HEK293 (cell line): ENCODE measurements around the gene MAL.

Experiments
- CTCF ChIA-PET: fragments of 350-600 bp; formaldehyde crosslinking; extraction: SDS; loops from one replicate; lab custom pipeline; 2021; ENCODE audit warnings: antibody characterized with exemption; lab: Yijun Ruan, JAX
- POLR2A ChIA-PET: fragments of 300-600 bp; formaldehyde crosslinking; extraction: SDS; loops from one replicate; lab custom pipeline; 2020; ENCODE audit warnings: antibody characterized with exemption, inconsistent platforms; lab: Yijun Ruan, JAX
- H3K27ac ChIP-seq: fragments of 200-500 bp; sonication (Bioruptor generic); 2 replicates; pipeline ENCODE4 v1.5.1; 2014; ENCODE audit warnings: low read depth, low read length, control low read depth, inconsistent platforms; ENCODE audit errors: extremely low read depth
- H3K36me3 ChIP-seq, 2 experiments: fragments of 200-500 bp in 1 of 2; sonication (Bioruptor generic) in 1 of 2; 1 replicate in 1 of 2; 2 replicates in 1 of 2; pipeline ENCODE4 v1.5.1; 2014 to 2017; ENCODE audit warnings: inconsistent platforms in 2 of 2, low read length in 2 of 2; ENCODE audit not compliant: control insufficient read depth in 2 of 2, insufficient read depth in 1 of 2
- H3K4me1 ChIP-seq: fragments of 200-500 bp; sonication (Bioruptor generic); 2 replicates; pipeline ENCODE4 v1.5.1; 2014; ENCODE audit warnings: mild to moderate bottlenecking, low read length, inconsistent platforms; ENCODE audit not compliant: control insufficient read depth, insufficient read depth
- H3K4me3 ChIP-seq: 2 replicates; pipeline ENCODE4 v1.5.1; 2011; ENCODE audit warnings: low read depth, mild to moderate bottlenecking, control low read depth, low read length, moderate library complexity
- H3K9me3 ChIP-seq: fragments of 200-500 bp; sonication (Bioruptor generic); 2 replicates; pipeline ENCODE4 v1.5.1; 2014; ENCODE audit warnings: low read depth, low read length, inconsistent platforms; ENCODE audit not compliant: control insufficient read depth, insufficient read depth
- EGR2 ChIP-seq: fragments of 450-650 bp; formaldehyde crosslinking; IDR thresholded peaks from 2 replicates; pipeline ENCODE4 v1.5.1; 2016; ENCODE audit warnings: low read depth, missing biosample characterization, missing genetic modification characterization
- GLIS2 ChIP-seq: fragments of 450-650 bp; formaldehyde crosslinking; IDR thresholded peaks from 2 replicates; pipeline ENCODE4 v1.5.1; 2016; ENCODE audit warnings: missing biosample characterization, missing genetic modification characterization
- KLF10 ChIP-seq: fragments of 450-650 bp; IDR thresholded peaks from 2 replicates; pipeline ENCODE4 v1.5.1; 2018; ENCODE audit warnings: missing biosample characterization, mild to moderate bottlenecking, missing genetic modification characterization
- KLF8 ChIP-seq: fragments of 450-650 bp; formaldehyde crosslinking; IDR thresholded peaks from 2 replicates; pipeline ENCODE4 v1.5.1; 2016; ENCODE audit warnings: missing biosample characterization, missing genetic modification characterization
- MYNN ChIP-seq: fragments of 450-650 bp; formaldehyde crosslinking; IDR thresholded peaks from 2 replicates; pipeline ENCODE4 v1.5.1; 2016; ENCODE audit warnings: missing biosample characterization, missing genetic modification characterization, borderline replicate concordance
- OSR2 ChIP-seq: fragments of 450-650 bp; formaldehyde crosslinking; IDR thresholded peaks from 2 replicates; pipeline ENCODE4 v1.5.1; 2016; ENCODE audit warnings: missing biosample characterization, missing genetic modification characterization
- PRDM10 ChIP-seq: fragments of 450-650 bp; formaldehyde crosslinking; IDR thresholded peaks from 2 replicates; pipeline ENCODE4 v1.5.1; 2016; ENCODE audit warnings: missing biosample characterization, missing genetic modification characterization
- SP7 ChIP-seq: fragments of 450-650 bp; formaldehyde crosslinking; IDR thresholded peaks from 2 replicates; pipeline ENCODE4 v1.5.1; 2016; ENCODE audit warnings: missing biosample characterization, missing genetic modification characterization
- TRIM28 ChIP-seq: IDR thresholded peaks from 2 replicates; pipeline ENCODE4 v1.6.1; 2011; ENCODE audit warnings: low read length, control low read depth, borderline replicate concordance
- ZBTB10 ChIP-seq: fragments of 450-650 bp; formaldehyde crosslinking; IDR thresholded peaks from 2 replicates; pipeline ENCODE4 v1.5.1; 2016; ENCODE audit warnings: missing biosample characterization, missing genetic modification characterization
- ZEB2 ChIP-seq: fragments of 450-650 bp; formaldehyde crosslinking; IDR thresholded peaks from 2 replicates; pipeline ENCODE4 v1.5.1; 2016; ENCODE audit warnings: missing biosample characterization, missing genetic modification characterization
- ZFP37 ChIP-seq: fragments of 450-650 bp; formaldehyde crosslinking; IDR thresholded peaks from 2 replicates; pipeline ENCODE4 v1.5.1; 2016; ENCODE audit warnings: missing biosample characterization, missing genetic modification characterization
- ZNF121 ChIP-seq: fragments of 450-650 bp; formaldehyde crosslinking; IDR thresholded peaks from 2 replicates; pipeline ENCODE4 v1.5.1; 2016; ENCODE audit warnings: missing biosample characterization, missing genetic modification characterization
- ZNF132 ChIP-seq: fragments of 450-650 bp; formaldehyde crosslinking; IDR thresholded peaks from 2 replicates; pipeline ENCODE4 v1.5.1; 2017; ENCODE audit warnings: missing biosample characterization, missing genetic modification characterization, borderline replicate concordance
- ZNF138 ChIP-seq: fragments of 450-650 bp; formaldehyde crosslinking; IDR thresholded peaks from 2 replicates; pipeline ENCODE4 v1.5.1; 2016; ENCODE audit warnings: missing biosample characterization, missing genetic modification characterization, borderline replicate concordance
- ZNF16 ChIP-seq: fragments of 450-650 bp; formaldehyde crosslinking; IDR thresholded peaks from 2 replicates; pipeline ENCODE4 v1.5.1; 2016; ENCODE audit warnings: low read depth, missing biosample characterization, missing genetic modification characterization
- ZNF221 ChIP-seq: fragments of 450-650 bp; formaldehyde crosslinking; IDR thresholded peaks from 2 replicates; pipeline ENCODE4 v1.5.1; 2017; ENCODE audit warnings: missing biosample characterization, missing genetic modification characterization, borderline replicate concordance
- ZNF23 ChIP-seq: fragments of 450-650 bp; formaldehyde crosslinking; IDR thresholded peaks from 2 replicates; pipeline ENCODE4 v1.5.1; 2016; ENCODE audit warnings: missing biosample characterization, missing genetic modification characterization, borderline replicate concordance
- ZNF302 ChIP-seq: fragments of 450-650 bp; formaldehyde crosslinking; IDR thresholded peaks from 2 replicates; pipeline ENCODE4 v1.5.1; 2016; ENCODE audit warnings: missing biosample characterization, missing genetic modification characterization, low read depth
- ZNF350 ChIP-seq: fragments of 450-650 bp; formaldehyde crosslinking; IDR thresholded peaks from 2 replicates; pipeline ENCODE4 v1.5.0; 2017; ENCODE audit warnings: missing biosample characterization, mild to moderate bottlenecking, missing genetic modification characterization
- ZNF433 ChIP-seq: fragments of 450-650 bp; formaldehyde crosslinking; IDR thresholded peaks from 2 replicates; pipeline ENCODE4 v1.5.1; 2016; ENCODE audit warnings: missing biosample characterization, missing genetic modification characterization, low read depth
- ZNF473 ChIP-seq: fragments of 450-650 bp; formaldehyde crosslinking; IDR thresholded peaks from 2 replicates; pipeline ENCODE4 v1.5.1; 2017; ENCODE audit warnings: missing biosample characterization, missing genetic modification characterization
- ZNF48 ChIP-seq: fragments of 450-650 bp; formaldehyde crosslinking; IDR thresholded peaks from 2 replicates; pipeline ENCODE4 v1.5.1; 2016; ENCODE audit warnings: missing biosample characterization, missing genetic modification characterization
- ZNF501 ChIP-seq: fragments of 450-650 bp; formaldehyde crosslinking; IDR thresholded peaks from 2 replicates; pipeline ENCODE4 v1.5.1; 2016; ENCODE audit warnings: missing biosample characterization, missing genetic modification characterization
- ZNF596 ChIP-seq: fragments of 450-650 bp; IDR thresholded peaks from 2 replicates; pipeline ENCODE4 v1.5.0; 2018; ENCODE audit warnings: missing biosample characterization, mild to moderate bottlenecking, missing genetic modification characterization, moderate library complexity
- ZNF623 ChIP-seq: fragments of 450-650 bp; formaldehyde crosslinking; IDR thresholded peaks from 2 replicates; pipeline ENCODE4 v1.5.1; 2016; ENCODE audit warnings: missing biosample characterization, missing genetic modification characterization
- ZNF768 ChIP-seq: fragments of 450-650 bp; formaldehyde crosslinking; IDR thresholded peaks from 2 replicates; pipeline ENCODE4 v1.5.1; 2018; ENCODE audit warnings: missing biosample characterization, mild to moderate bottlenecking, missing genetic modification characterization
- ZNF837 ChIP-seq: fragments of 450-650 bp; formaldehyde crosslinking; IDR thresholded peaks from 2 replicates; pipeline ENCODE4 v1.5.1; 2016; ENCODE audit warnings: missing biosample characterization, missing genetic modification characterization

Gene MAL

GRCh38 chr2:95007031-95007609 is 18.4 kb upstream of the MAL start:
- Histone ChIP-seq H3K27ac (no peak overlapping the region), H3K9me3 (no peaks in the 10 kb centered on the region), H3K4me3 (no peak overlapping the region), H3K4me1 (no peaks in the 10 kb centered on the region), H3K36me3 (no peaks in the 10 kb centered on the region)
- ChIA-PET POLR2A (no interaction called here), CTCF (interaction anchor here (1.1 kb wide), 1 partner anchor 21 kb away, joined by 4 read pairs; no protein-coding TSS in a partner anchor)
- no peak for TF ChIP-seq ZNF473 (tag by site-specific recombination)
- TF ChIP-seq ZBTB10 (tag by site-specific recombination), result no peak
- TF ChIP-seq SP7 (tag by site-specific recombination), result no peak
- no peak for TF ChIP-seq ZNF121 (tag by site-specific recombination)
- no peak for TF ChIP-seq OSR2 (tag by site-specific recombination)
- no peak for TF ChIP-seq ZNF221
- TF ChIP-seq ZEB2 (tag by site-specific recombination), result no peak
- no peak for TF ChIP-seq ZNF48 (tag by site-specific recombination)
- no peak for TF ChIP-seq ZFP37
- TF ChIP-seq ZNF596 (tag by site-specific recombination), result no peak
- TF ChIP-seq KLF10, result no peak
- TF ChIP-seq ZNF138, result no peak
- TF ChIP-seq ZNF350, result no peak
- TF ChIP-seq KLF8, result no peak

- CTCF ChIA-PET, result interaction anchor here (1.1 kb wide), 1 partner anchor 22 kb away, joined by 4 read pairs; no protein-coding TSS in a partner anchor
- H3K4me3 ChIP-seq, result no peak overlapping the region
- no peaks in the 10 kb centered on the region for H3K36me3 ChIP-seq
- H3K9me3 ChIP-seq, result no peaks in the 10 kb centered on the region
- TF ChIP-seq ZNF302 (no peak), PRDM10 (tag by site-specific recombination) (no peak), ZNF23 (no peak), MYNN (no peak), ZNF768 (no peak), ZNF433 (tag by site-specific recombination) (no peak), ZNF837 (tag by site-specific recombination) (no peak), GLIS2 (tag by site-specific recombination) (no peak), ZNF501 (tag by site-specific recombination) (no peak), TRIM28 (no peak), ZNF623 (tag by site-specific recombination) (no peak), ZNF16 (tag by site-specific recombination) (no peak), EGR2 (no peak), ZNF132 (no peak)
- POLR2A ChIA-PET, result no interaction called here
- no peaks in the 10 kb centered on the region for H3K4me1 ChIP-seq
- H3K27ac ChIP-seq, result no peak overlapping the region
These were observed 17.7 kb upstream of the MAL start for GRCh38 chr2:95007822-95008221.
